GM12878 (cell line): ENCODE results near the gene LURAP1L. TPM values are rescaled to one million over a fixed set of nuclear protein-coding genes. Genes with fewer than 3 reads are reported as not detected.

Experiments
- ATAC-seq: fragments of 200-7000 bp; cut with Tn5 transposase; 3 replicates; pipeline ENCODE4 v1.9.1; 2020; ENCODE audit warnings: mild to moderate bottlenecking, moderate library complexity
- BruUV-seq: library from RNA; stranded (reverse); fragments of 400-500 nt; replicated peaks from 2 replicates; lab custom pipeline; 2021; lab: Mats Ljungman, UMichigan
- CTCF ChIA-PET: fragments of 300-600 bp; sonication (Branson Sonifier 250); formaldehyde crosslinking; extraction: SDS; loops from one replicate; lab custom pipeline; 2021; ENCODE audit warnings: inconsistent platforms; lab: Yijun Ruan, JAX
- POLR2A ChIA-PET: fragments of 350-600 bp; formaldehyde crosslinking; extraction: SDS; loops from one replicate; lab custom pipeline; 2021; ENCODE audit warnings: inconsistent platforms; lab: Charles Lee
- RAD21 ChIA-PET: fragments of 300-600 bp; sonication (Branson Sonifier 250); formaldehyde crosslinking; loops from one replicate; lab custom pipeline; 2023; ENCODE audit warnings: antibody characterized with exemption; ENCODE audit not compliant: unreplicated experiment; lab: Charles Lee
- SMC1A ChIA-PET: fragments of 300-600 bp; sonication (Branson Sonifier 250); formaldehyde crosslinking; loops from one replicate; lab custom pipeline; 2023; ENCODE audit not compliant: unreplicated experiment, uncharacterized antibody; lab: Charles Lee
- DNase-seq: peaks from one replicate; pipeline ENCODE4 v3.0.0-alpha.2; 2011; ENCODE audit warnings: low read depth, low spot score
- FAIRE-seq: peaks from 3 replicates; lab custom pipeline; 2011; peaks lifted over from hg19 to GRCh38; lab: Jason Lieb, UNC
- H2AFZ ChIP-seq: 2 replicates; pipeline ENCODE4 v1.6.0; 2011; ENCODE audit warnings: low read depth, low read length, control low read depth; ENCODE audit not compliant: control insufficient read depth
- H3K27ac ChIP-seq: 2 replicates; pipeline ENCODE4 v1.5.1; 2011; ENCODE audit warnings: control low read depth; ENCODE audit not compliant: control insufficient read depth, insufficient read depth
- H3K27me3 ChIP-seq, 2 experiments: replicated peaks in 1 of 2; 2 replicates each; pipeline versions ENCODE4 v1.6.0 to v1.6.1; 2011; ENCODE audit warnings: low read length in 1 of 2; ENCODE audit not compliant: control insufficient read depth in 2 of 2, insufficient read depth in 2 of 2
- H3K36me3 ChIP-seq, 2 experiments: 2 replicates each; pipeline ENCODE4 v1.5.1; 2011; ENCODE audit warnings: low read length in 1 of 2; ENCODE audit not compliant: control insufficient read depth in 2 of 2, insufficient read depth in 2 of 2
- H3K4me1 ChIP-seq: 2 replicates; pipeline ENCODE4 v1.6.1; 2011; ENCODE audit warnings: mild to moderate bottlenecking, low read length, moderate library complexity, mixed read lengths; ENCODE audit not compliant: control insufficient read depth, insufficient read depth
- H3K4me2 ChIP-seq: 2 replicates; pipeline ENCODE4 v1.6.0; 2011; ENCODE audit warnings: control low read depth; ENCODE audit not compliant: control insufficient read depth, insufficient read depth
- H3K4me3 ChIP-seq: fragments of 200-600 bp; sonication (generic); 2 replicates; pipeline ENCODE4 v1.5.1; 2016
- H3K79me2 ChIP-seq: 2 replicates; pipeline ENCODE4 v1.6.0; 2011; ENCODE audit warnings: low read length; ENCODE audit not compliant: control insufficient read depth, insufficient read depth
- H3K9ac ChIP-seq: 2 replicates; pipeline ENCODE4 v1.8.0; 2011; ENCODE audit warnings: low read length, control low read depth, mixed read lengths; ENCODE audit not compliant: control insufficient read depth, insufficient read depth
- H3K9me3 ChIP-seq: replicated peaks from 3 replicates; pipeline ENCODE4 v1.5.1; 2011; ENCODE audit warnings: mild to moderate bottlenecking, low read length; ENCODE audit not compliant: control insufficient read depth, insufficient read depth
- H4K20me1 ChIP-seq: 2 replicates; pipeline ENCODE4 v1.6.0; 2011; ENCODE audit not compliant: control insufficient read depth, insufficient read depth
- E2F4 ChIP-seq: IDR thresholded peaks from 2 replicates; pipeline ENCODE4 v1.6.1; 2012; ENCODE audit warnings: low read depth, low read length, improper control_type of control experiment
- PML ChIP-seq: IDR thresholded peaks from 2 replicates; pipeline ENCODE4 v1.6.1; 2012; ENCODE audit warnings: low read length, inconsistent platforms
- SMAD5 ChIP-seq: IDR thresholded peaks from 2 replicates; pipeline ENCODE4 v1.6.1; 2016; ENCODE audit warnings: antibody characterized with exemption, low read depth
- ZNF592 ChIP-seq: fragments of 450-650 bp; IDR thresholded peaks from 2 replicates; pipeline ENCODE4 v1.6.1; 2017; ENCODE audit warnings: mild to moderate bottlenecking, moderate library complexity
- WGBS: methylation state at CpG from one replicate; pipeline ENCODE4 v1.1.6; 2016; ENCODE audit warnings: low lambda C conversion rate; ENCODE audit not compliant: insufficient replicate concordance, insufficient coverage; ENCODE audit errors: missing lambda C conversion rate; 5-methylcytosine and 5-hydroxymethylcytosine counted together
- in situ Hi-C: fragments of 300-500 bp; cut with MboI; formaldehyde crosslinking; loops from 9 replicates; pipeline ENCODE4 v1.14.3; 2018; ENCODE audit warnings: mixed read lengths
- intact Hi-C: fragments of 100-400 bp; cut with micrococcal nuclease; formaldehyde crosslinking; loops from one replicate; pipeline ENCODE4 v1.14.2; 2022; ENCODE audit not compliant: unreplicated experiment
- polyA plus RNA-seq, 11 experiments: library from polyadenylated mRNA; depleted of rRNA in 4 of 11; unstranded in 6 of 11; stranded (reverse) in 5 of 11; fragments of >200 nt; fragmentation: Nextera tagmentation in 4 of 11; fragmentation: Illumina TruSeq in 1 of 11; extraction: Ambion mirVana in 4 of 11; extraction: Trizol in 1 of 11; gene quantifications; 1 replicate in 1 of 11; 2 replicates in 10 of 11; pipeline versions ENCODE4 v1.2.1 to v1.2.3, GENCODE V29; 2011 to 2016; ENCODE audit warnings: inconsistent platforms in 2 of 11, missing spikeins in 2 of 11, low read depth in 1 of 11
- total RNA-seq, 4 experiments: library from RNA; depleted of rRNA in 3 of 4; stranded (reverse); fragments of >200 nt in 3 of 4; fragmentation: Illumina TruSeq in 1 of 4; extraction: Trizol in 1 of 4; gene quantifications; 2 replicates each; pipeline versions ENCODE4 v1.2.1 to v1.2.3, GENCODE V29; 2013 to 2021

The LURAP1L gene
- total and polyA plus RNA-seq, 10 of the 15 experiments (the other 5 are each of a cell fraction or from before 2014, with no cell fraction given): 0.19 to 3.7 (median 0.69) TPM

- no peak for FAIRE-seq
- intact Hi-C loops (no loop called here), in situ Hi-C loops (no loop called here)
- TF ChIP-seq E2F4 (no peak), SMAD5 (no peak), PML (no peak), ZNF592 (no peak)
- Histone ChIP-seq H3K27ac (no peak overlapping the region), H3K27me3 (no peaks in the 10 kb centered on the region), H2AFZ (no peak overlapping the region), H3K4me3 (no peak overlapping the region), H3K36me3 (no peaks in the 10 kb centered on the region), H3K4me2 (no peak overlapping the region), H4K20me1 (no peaks in the 10 kb centered on the region), H3K9me3 (no peaks in the 10 kb centered on the region), H3K4me1 (no peaks in the 10 kb centered on the region), H3K9ac (no peak overlapping the region), H3K79me2 (no peaks in the 10 kb centered on the region)
- ChIA-PET CTCF (no interaction called here), RAD21 (no interaction called here), POLR2A (no interaction called here), SMC1A (interaction anchor here (1.5 kb wide), 1 partner anchor 28 kb away, joined by 4 read pairs; no protein-coding TSS in a partner anchor)
- BruUV-seq: no TSS peak
- WGBS: 33% methylated on average over 5 of the region's 5 CpGs
- no peak for DNase-seq
- ATAC-seq: no peak
Measured at GRCh38 chr9:12856603-12857002, 81.8 kb downstream of the LURAP1L start.
